Measurements from ENCODE around the gene SHC3.

The SHC3 gene

DNA sequence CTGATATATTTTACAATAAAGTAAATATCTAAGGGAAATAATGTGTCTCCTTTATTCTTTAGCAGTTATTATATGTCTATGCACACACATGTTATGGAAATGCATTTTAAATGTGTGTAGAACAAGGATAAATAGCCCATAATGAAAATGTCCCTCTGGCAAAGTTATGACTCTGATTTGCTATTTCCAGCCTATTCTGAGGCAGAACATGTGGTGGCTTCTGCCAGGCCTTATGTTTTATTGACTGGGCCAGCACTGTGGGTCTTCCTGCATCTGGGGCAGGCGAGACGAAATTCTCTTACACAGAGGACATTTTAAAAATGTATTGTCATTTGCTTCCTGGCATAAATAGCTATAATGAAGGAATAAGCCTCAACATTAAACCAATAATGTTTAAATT lies 134.5 kb downstream of the SHC3 start:
- no peak for TF ChIP-seq CTCF (IDR thresholded peaks at IDR 0.05; ENCODE audit: control insufficient read depth, extremely low read depth, insufficient read depth)
- DNase-seq (ENCODE audit: low read depth): no peak
- H3K4me3 ChIP-seq (ENCODE audit: low read depth, low read length): no peak overlapping the region

- DNase-seq (ENCODE audit: low read depth): no peak
- TF ChIP-seq CTCF (IDR thresholded peaks at IDR 0.05; ENCODE audit: control insufficient read depth, extremely low read depth, insufficient read depth): no peak
These were observed 135.6 kb downstream of the SHC3 start for GRCh38 chr9:89042984-89043383.

DNA sequence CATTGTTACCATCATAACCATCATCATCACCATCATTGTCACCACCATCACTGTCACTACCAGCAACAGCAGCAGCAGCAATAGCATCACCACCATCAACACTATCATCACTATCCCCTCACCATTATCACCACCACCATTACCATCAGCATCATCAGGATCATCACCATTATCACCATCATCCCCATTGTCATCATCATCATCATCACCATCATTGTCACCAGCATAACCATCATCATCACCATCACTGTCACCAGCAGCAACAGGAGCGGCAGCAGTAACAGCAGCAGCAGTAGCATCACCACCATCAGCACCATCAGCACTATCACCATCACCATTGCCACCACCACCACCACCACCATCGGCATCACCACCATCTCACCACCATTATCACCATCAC lies 139.0 kb downstream of the SHC3 start:
- no peak overlapping the region for H3K4me3 ChIP-seq (ENCODE audit: low read depth, low read length)
- no peak for TF ChIP-seq CTCF (IDR thresholded peaks at IDR 0.05; ENCODE audit: control insufficient read depth, extremely low read depth, insufficient read depth)
- no peak for DNase-seq (ENCODE audit: low read depth)

More at GRCh38 chr9:89042984-89043383, 135.6 kb downstream of the SHC3 start:
- H3K4me3 ChIP-seq (ENCODE audit: low read depth, low read length): no peak overlapping the region

DNA sequence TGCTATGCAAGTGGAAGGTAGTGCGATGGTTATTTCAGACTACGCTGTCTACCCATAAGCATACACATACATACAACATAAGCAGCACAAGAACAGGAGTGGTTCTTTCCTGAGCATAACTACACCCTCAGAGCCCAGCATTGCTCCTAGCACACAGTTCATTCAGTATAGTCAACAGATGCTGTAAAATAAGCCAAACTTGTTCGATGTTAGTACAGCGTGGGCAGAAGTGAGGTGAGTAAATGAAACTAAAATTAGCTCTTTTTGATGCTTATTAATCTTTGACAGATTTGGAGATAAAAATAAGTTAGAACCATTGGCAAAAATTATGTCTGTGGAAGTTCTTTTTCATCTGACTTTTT lies 139.5 kb downstream of the SHC3 start:
- no peak for DNase-seq (ENCODE audit: low read depth)
- H3K4me3 ChIP-seq (ENCODE audit: low read depth, low read length): no peak overlapping the region
- no peak for TF ChIP-seq CTCF (IDR thresholded peaks at IDR 0.05; ENCODE audit: control insufficient read depth, extremely low read depth, insufficient read depth)

DNA sequence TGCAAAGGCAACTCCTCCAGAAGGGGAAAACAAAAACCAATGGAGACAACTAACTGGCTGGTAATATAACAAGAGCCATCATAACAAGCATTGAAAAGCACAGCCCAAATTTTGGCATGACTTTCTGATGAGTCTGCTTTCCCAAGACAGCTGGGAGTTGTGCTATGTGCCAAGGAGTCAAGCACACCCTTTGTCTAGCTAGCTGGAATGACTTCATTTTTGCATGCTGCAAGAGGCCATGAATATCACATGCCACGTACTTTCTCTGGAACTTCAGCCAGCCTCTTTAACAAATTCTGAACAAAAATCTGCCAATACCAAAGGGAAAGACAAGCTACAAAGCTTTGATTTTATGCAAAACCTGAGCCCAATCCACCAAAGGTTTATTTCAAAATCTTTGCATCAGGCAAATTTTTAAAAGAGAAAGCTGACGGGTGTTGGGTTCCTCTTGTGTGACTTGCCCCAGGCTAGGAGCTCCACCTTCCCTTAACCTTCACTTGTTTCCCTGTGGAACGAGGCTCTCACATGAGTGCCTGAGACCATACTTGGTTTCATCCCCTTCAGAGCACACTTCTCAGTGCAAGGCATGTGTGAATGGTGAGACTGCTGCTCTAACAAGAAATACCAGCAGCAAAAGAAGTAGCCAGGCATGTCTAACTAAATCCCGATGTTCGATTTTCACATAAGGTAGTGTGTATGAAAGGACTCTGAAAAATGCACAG lies 140.1 kb downstream of the SHC3 start:
- no peak for DNase-seq (ENCODE audit: low read depth)
- no peak overlapping the region for H3K4me3 ChIP-seq (ENCODE audit: low read depth, low read length)
- no peak for TF ChIP-seq CTCF (IDR thresholded peaks at IDR 0.05; ENCODE audit: control insufficient read depth, extremely low read depth, insufficient read depth)

DNA sequence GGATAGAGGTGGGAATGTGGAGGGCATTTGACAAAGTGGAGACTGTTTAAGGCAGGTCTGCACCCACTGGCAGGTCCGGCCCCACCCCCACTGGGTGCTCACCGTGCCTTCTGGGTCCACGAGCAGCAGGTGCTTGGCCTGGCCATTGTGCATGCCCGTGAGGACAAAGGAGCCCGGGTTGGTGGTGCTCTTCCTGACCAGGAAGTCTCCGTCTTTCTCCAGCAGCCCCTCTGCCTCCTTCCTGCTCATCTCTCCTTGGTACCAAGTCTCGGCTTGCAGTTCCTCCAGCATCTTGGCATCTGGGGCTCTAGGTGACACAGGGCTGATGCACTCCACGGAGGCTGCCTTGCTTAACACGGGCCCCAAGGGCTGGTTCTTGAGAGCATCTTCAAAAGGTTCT lies 140.7 kb downstream of the SHC3 start:
- H3K4me3 ChIP-seq (ENCODE audit: low read depth, low read length): no peak overlapping the region
- DNase-seq (ENCODE audit: low read depth): no peak
- TF ChIP-seq CTCF (IDR thresholded peaks at IDR 0.05; ENCODE audit: control insufficient read depth, extremely low read depth, insufficient read depth): no peak

GRCh38 chr9:89037346-89037745 lies 141.3 kb downstream of the SHC3 start:
- no peak overlapping the region for H3K4me3 ChIP-seq (ENCODE audit: low read depth, low read length)
- TF ChIP-seq CTCF (IDR thresholded peaks at IDR 0.05; ENCODE audit: control insufficient read depth, extremely low read depth, insufficient read depth): no peak
- DNase-seq (ENCODE audit: low read depth): no peak

Measured in LNCaP clone FGC (cell line).